Measurements from ENCODE around the gene RANBP1. TPM values are rescaled to one million over a fixed set of nuclear protein-coding genes. Genes with fewer than 3 reads are reported as not detected.

The RANBP1 gene
- total and polyA plus RNA-seq, 2 of the 8 experiments (the other 6 are each of a cell fraction or from before 2014, with no cell fraction given), result 343 to 484 TPM

DNA sequence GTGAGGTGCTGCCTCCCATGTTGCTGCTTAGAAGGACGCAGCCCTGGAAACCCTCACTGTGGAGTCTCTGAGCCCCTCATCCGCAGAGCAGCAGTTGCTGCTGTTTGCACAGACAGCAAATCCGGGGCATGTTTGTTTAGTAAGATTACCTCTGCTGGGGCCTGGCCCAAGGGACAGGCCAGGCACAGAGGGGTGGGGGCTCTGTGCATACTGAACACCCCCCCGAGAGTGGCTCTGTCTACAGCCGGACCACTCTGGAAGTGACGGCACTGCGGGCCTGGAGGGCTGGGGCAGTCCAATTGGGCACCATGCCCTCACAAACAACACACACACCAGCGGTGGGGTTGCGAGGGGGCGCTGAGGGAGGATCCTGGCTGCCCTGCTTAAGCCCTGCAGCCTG lies 57.9 kb downstream of the RANBP1 start:
- Histone ChIP-seq H2AK5ac (ENCODE audit: low read depth, low read length) (no peak overlapping the region), H3K36me3 (ENCODE audit: control insufficient read depth in 2 of 4, insufficient read depth in 4 of 4, low read length in 3 of 4) (no peaks in the 10 kb centered on the region), H3K56ac (replicated peaks; ENCODE audit: insufficient read length, low read depth, low read length) (no peak overlapping the region), H3K4me1 (replicated peaks in 1 of 4; ENCODE audit: control insufficient read depth in 3 of 4, insufficient read depth in 4 of 4, low read length in 3 of 4) (peaks cover 0 to 8% (median 0%) of the 10 kb centered on the region in 4 experiments; a peak in 2 of 7 replicates), H4K91ac (replicated peaks; ENCODE audit: insufficient read length, low read length) (peak overlapping the region; percentile 54), H3K9ac (replicated peaks in 1 of 4; ENCODE audit: extremely low read depth in 1 of 4, low read depth in 3 of 4, low read length in 3 of 4) (no peak overlapping the region), H3K23ac (ENCODE audit: insufficient read length) (no peak overlapping the region), H3K4me2 (ENCODE audit: insufficient read depth in 1 of 2, low read depth in 2 of 2, low read length in 2 of 2) (no peak overlapping the region), H3K18ac (ENCODE audit: extremely low read depth, low read length) (no peak overlapping the region), H3K23me2 (ENCODE audit: low read depth, low read length) (no peaks in the 10 kb centered on the region), H4K8ac (ENCODE audit: extremely low read depth, insufficient read depth, low read length) (no peak overlapping the region), H3K79me2 (ENCODE audit: control insufficient read depth in 1 of 2, insufficient read depth in 2 of 2, low read length in 2 of 2) (no peaks in the 10 kb centered on the region), H3K4ac (replicated peaks; ENCODE audit: insufficient read length, low read depth, low read length) (no peak overlapping the region), H3K27me3 (replicated peaks in 1 of 4; ENCODE audit: control insufficient read depth in 3 of 4, extremely low read depth in 1 of 4, insufficient read depth in 3 of 4, low read length in 3 of 4) (no peaks in the 10 kb centered on the region), H2BK5ac (ENCODE audit: low read depth, low read length) (no peak overlapping the region), H4K5ac (ENCODE audit: insufficient read length, low read depth, low read length) (no peak overlapping the region), H3K4me3 (ENCODE audit: extremely low read depth in 1 of 4, insufficient read depth in 2 of 4, low read depth in 3 of 4, low read length in 4 of 4) (no peak overlapping the region), H3K14ac (ENCODE audit: insufficient read length) (no peak overlapping the region), H2BK20ac (ENCODE audit: low read length) (no peak overlapping the region), H3K27ac (ENCODE audit: low read depth, low read length) (no peak overlapping the region), H2AFZ (ENCODE audit: low read length) (no peak overlapping the region), H3K9me3 (ENCODE audit: insufficient read depth in 2 of 2, low read depth in 1 of 2, low read length in 1 of 2) (no peaks in the 10 kb centered on the region), H2BK15ac (ENCODE audit: low read length) (no peak overlapping the region), H2BK12ac (ENCODE audit: low read depth, low read length) (no peak overlapping the region), H4K20me1 (replicated peaks in 1 of 2; ENCODE audit: control insufficient read depth in 1 of 2, insufficient read depth in 2 of 2, low read length in 2 of 2) (no peaks in the 10 kb centered on the region), H3K79me1 (ENCODE audit: low read depth, low read length) (no peaks in the 10 kb centered on the region), H2BK120ac (replicated peaks; ENCODE audit: low read depth, low read length) (no peak overlapping the region)
- ChIA-PET POLR2A (ENCODE audit: partially characterized antibody) (no interaction called here), CTCF (ENCODE audit: partially characterized antibody) (interaction anchor here (0.7 to 4.6 kb wide), 9 partner anchors 13 to 111 kb away, joined by 3 to 15 read pairs (median 8); no protein-coding TSS in a partner anchor)
- no peak for TF ChIP-seq KDM1A (IDR thresholded peaks at IDR 0.05; ENCODE audit: borderline replicate concordance, low read length)
- no peak for TF ChIP-seq JUN (IDR thresholded peaks at IDR 0.05; ENCODE audit: low read depth, low read length)
- TF ChIP-seq NANOG (IDR thresholded peaks at IDR 0.05; ENCODE audit: insufficient read depth, low read depth, low read length, poor library complexity, severe bottlenecking), result no peak
- TF ChIP-seq GABPA (IDR thresholded peaks at IDR 0.05; ENCODE audit: borderline replicate concordance, insufficient read depth, low read length), result no peak
- no peak for TF ChIP-seq SIX5 (IDR thresholded peaks at IDR 0.05; ENCODE audit: low read depth, low read length)
- TF ChIP-seq POLR2AphosphoS5 (IDR thresholded peaks at IDR 0.05; ENCODE audit: low read depth, low read length), result no peak
- TF ChIP-seq JUND (IDR thresholded peaks at IDR 0.05; ENCODE audit: low read length), result no peak
- no peak for TF ChIP-seq TBP (IDR thresholded peaks at IDR 0.05; ENCODE audit: low read depth, low read length)
- no peak for TF ChIP-seq PHF8 (conservative IDR thresholded peaks at IDR 0.05; ENCODE audit: low read depth, low read length)
- TF ChIP-seq CREB1 (IDR thresholded peaks at IDR 0.05), result no peak
- TF ChIP-seq KDM5A (IDR thresholded peaks at IDR 0.05; ENCODE audit: low read length), result no peak
- TF ChIP-seq YY1 (IDR thresholded peaks at IDR 0.05; ENCODE audit: low read depth, low read length), result no peak
- TF ChIP-seq CTBP2 (IDR thresholded peaks at IDR 0.05; ENCODE audit: borderline replicate concordance, insufficient read depth, insufficient read length, low read length), result no peak
- no peak for TF ChIP-seq ASH2L (IDR thresholded peaks at IDR 0.05; ENCODE audit: low read length)
- no peak for TF ChIP-seq RAD21 (IDR thresholded peaks at IDR 0.05 in 1 of 2, conservative IDR thresholded peaks at IDR 0.05 in 1 of 2; ENCODE audit: low read depth in 2 of 2, low read length in 2 of 2)
- no peak for DNase-seq (ENCODE audit: low read depth in 1 of 2, low spot score in 2 of 2)
- FAIRE-seq, result no peak
- 92% methylated on average over 3 of the region's 10 CpGs; no CpG with 5 or more reads in 1 of the 2 experiments for WGBS, 2 experiments (ENCODE audit: extremely low coverage in 1 of 2, insufficient coverage in 1 of 2, insufficient read length in 1 of 2, insufficient replicate concordance in 2 of 2, low coverage in 1 of 2, low lambda C conversion rate in 2 of 2, missing lambda C conversion rate in 1 of 2)

All from H1 (cell line).